SK-N-SH (cell line): Measurements from ENCODE around the gene PPP1R13L.

Experiments
- ELF1 ChIP-seq: IDR thresholded peaks from 2 replicates; pipeline ENCODE4 v1.4.0; 2012
- EP300 ChIP-seq, 2 experiments: IDR thresholded peaks; 2 replicates each; pipeline versions ENCODE4 v1.4.0 to v1.6.1; 2012; ENCODE audit warnings: borderline replicate concordance in 1 of 2, low read depth in 1 of 2, low read length in 1 of 2
- FOXJ3 ChIP-seq: sonication (generic); formaldehyde crosslinking; IDR thresholded peaks from 2 replicates; pipeline ENCODE4 v1.5.1; 2020; ENCODE audit warnings: mild to moderate bottlenecking, missing genetic modification reagents
- GATA2 ChIP-seq: sonication (generic); formaldehyde crosslinking; IDR thresholded peaks from 2 replicates; pipeline ENCODE4 v1.5.0; 2020; ENCODE audit warnings: mild to moderate bottlenecking, missing genetic modification reagents
- JUND ChIP-seq: IDR thresholded peaks from 2 replicates; pipeline ENCODE4 v1.4.0; 2012
- MXI1 ChIP-seq: IDR thresholded peaks from 2 replicates; pipeline ENCODE4 v1.6.1; 2012; ENCODE audit warnings: mild to moderate bottlenecking, low read depth, low read length, improper control_type of control experiment
- POLR2AphosphoS5 ChIP-seq: IDR thresholded peaks from 2 replicates; pipeline ENCODE4 v1.6.1; 2012; ENCODE audit warnings: low read depth, low read length
- RCOR1 ChIP-seq: fragments of 150-350 bp; IDR thresholded peaks from 2 replicates; pipeline ENCODE4 v1.6.1; 2017; ENCODE audit warnings: antibody characterized with exemption, low read length
- TEAD4 ChIP-seq: IDR thresholded peaks from 2 replicates; pipeline ENCODE4 v1.4.0; 2012; ENCODE audit warnings: mild to moderate bottlenecking, borderline replicate concordance; ENCODE audit not compliant: insufficient read depth
- TF ChIP-seq, protein P1 (sequence below): fragments of 200-600 bp; sonication (generic); IDR thresholded peaks from 2 replicates; pipeline ENCODE4 v1.6.1; 2017; ENCODE audit warnings: antibody characterized with exemption, mild to moderate bottlenecking, moderate library complexity
- TF ChIP-seq, protein P2 (sequence below): IDR thresholded peaks from 2 replicates; pipeline ENCODE4; 2012
- TF ChIP-seq, protein P3 (sequence below): IDR thresholded peaks from 2 replicates; pipeline ENCODE4 v1.4.0; 2012; ENCODE audit warnings: low read depth
- TF ChIP-seq, protein P4 (sequence below): fragments of 150-350 bp; IDR thresholded peaks from 2 replicates; pipeline ENCODE4 v1.6.1; 2016; ENCODE audit warnings: mild to moderate bottlenecking, low read depth, low read length

DNA sequence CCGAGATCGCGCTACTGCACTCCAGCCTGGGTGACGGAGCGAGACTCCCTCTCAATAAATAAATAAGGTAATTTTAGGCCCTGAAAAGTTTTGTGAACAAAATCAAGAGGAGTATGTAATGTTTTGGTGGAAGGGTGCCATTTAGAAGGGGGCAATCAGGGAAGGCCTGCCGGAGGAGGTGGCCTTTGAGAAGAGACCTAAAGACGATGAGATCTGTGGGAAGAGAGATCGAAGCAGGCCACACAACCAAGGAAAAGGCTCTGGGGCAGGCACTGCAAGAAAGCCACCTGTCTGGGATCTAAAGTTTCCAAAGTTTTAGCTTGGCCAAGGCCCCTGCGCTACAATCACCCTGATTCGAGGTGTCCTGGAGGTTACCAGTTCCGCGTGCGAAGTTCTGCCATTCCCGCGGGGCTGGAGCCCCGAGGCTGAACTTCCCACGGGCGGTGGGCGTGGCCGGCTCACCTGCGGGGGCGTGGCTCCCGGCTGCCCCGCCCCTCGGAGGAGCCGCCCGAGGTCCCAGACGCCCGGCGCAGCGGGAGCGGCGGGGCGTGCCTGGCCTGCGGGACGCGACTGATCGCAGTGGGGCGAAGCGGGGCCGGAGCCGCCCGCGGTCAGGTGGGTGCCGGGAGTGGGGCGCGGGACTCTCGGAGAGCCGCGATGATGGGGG, 64.5 kb downstream of the PPP1R13L start, which contains the start of gene KLC3:
- TF ChIP-seq, protein P1, sequence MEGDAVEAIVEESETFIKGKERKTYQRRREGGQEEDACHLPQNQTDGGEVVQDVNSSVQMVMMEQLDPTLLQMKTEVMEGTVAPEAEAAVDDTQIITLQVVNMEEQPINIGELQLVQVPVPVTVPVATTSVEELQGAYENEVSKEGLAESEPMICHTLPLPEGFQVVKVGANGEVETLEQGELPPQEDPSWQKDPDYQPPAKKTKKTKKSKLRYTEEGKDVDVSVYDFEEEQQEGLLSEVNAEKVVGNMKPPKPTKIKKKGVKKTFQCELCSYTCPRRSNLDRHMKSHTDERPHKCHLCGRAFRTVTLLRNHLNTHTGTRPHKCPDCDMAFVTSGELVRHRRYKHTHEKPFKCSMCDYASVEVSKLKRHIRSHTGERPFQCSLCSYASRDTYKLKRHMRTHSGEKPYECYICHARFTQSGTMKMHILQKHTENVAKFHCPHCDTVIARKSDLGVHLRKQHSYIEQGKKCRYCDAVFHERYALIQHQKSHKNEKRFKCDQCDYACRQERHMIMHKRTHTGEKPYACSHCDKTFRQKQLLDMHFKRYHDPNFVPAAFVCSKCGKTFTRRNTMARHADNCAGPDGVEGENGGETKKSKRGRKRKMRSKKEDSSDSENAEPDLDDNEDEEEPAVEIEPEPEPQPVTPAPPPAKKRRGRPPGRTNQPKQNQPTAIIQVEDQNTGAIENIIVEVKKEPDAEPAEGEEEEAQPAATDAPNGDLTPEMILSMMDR, result no peak
- TF ChIP-seq JUND, result no peak
- TF ChIP-seq POLR2AphosphoS5, result no peak
- no peak for TF ChIP-seq ELF1
- no peak for TF ChIP-seq FOXJ3 (CRISPR knock-in tag)
- no peak for TF ChIP-seq TEAD4
- no peak for TF ChIP-seq EP300 (IDR thresholded peaks at IDR 0.05; ENCODE audit: borderline replicate concordance in 1 of 2, low read depth in 1 of 2, low read length in 1 of 2)
- TF ChIP-seq, protein P2, sequence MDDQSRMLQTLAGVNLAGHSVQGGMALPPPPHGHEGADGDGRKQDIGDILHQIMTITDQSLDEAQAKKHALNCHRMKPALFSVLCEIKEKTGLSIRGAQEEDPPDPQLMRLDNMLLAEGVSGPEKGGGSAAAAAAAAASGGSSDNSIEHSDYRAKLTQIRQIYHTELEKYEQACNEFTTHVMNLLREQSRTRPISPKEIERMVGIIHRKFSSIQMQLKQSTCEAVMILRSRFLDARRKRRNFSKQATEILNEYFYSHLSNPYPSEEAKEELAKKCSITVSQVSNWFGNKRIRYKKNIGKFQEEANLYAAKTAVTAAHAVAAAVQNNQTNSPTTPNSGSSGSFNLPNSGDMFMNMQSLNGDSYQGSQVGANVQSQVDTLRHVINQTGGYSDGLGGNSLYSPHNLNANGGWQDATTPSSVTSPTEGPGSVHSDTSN, result no peak
- TF ChIP-seq MXI1, result no peak
- TF ChIP-seq RCOR1, result no peak
- TF ChIP-seq, protein P3, sequence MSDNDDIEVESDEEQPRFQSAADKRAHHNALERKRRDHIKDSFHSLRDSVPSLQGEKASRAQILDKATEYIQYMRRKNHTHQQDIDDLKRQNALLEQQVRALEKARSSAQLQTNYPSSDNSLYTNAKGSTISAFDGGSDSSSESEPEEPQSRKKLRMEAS, result no peak
- no peak for TF ChIP-seq GATA2
- TF ChIP-seq, protein P4, sequence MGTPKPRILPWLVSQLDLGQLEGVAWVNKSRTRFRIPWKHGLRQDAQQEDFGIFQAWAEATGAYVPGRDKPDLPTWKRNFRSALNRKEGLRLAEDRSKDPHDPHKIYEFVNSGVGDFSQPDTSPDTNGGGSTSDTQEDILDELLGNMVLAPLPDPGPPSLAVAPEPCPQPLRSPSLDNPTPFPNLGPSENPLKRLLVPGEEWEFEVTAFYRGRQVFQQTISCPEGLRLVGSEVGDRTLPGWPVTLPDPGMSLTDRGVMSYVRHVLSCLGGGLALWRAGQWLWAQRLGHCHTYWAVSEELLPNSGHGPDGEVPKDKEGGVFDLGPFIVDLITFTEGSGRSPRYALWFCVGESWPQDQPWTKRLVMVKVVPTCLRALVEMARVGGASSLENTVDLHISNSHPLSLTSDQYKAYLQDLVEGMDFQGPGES, result no peak
